GM19468 (cell line): ENCODE measurements around the gene POLE2.
"Not testable (repeated sequence)": the region's sequence is repeated elsewhere in the genome, so short reads cannot be mapped to it uniquely, and the experiment has no call there.

Experiments used
- ATAC-seq: cut with Tn5 transposase; IDR thresholded peaks from one replicate; pipeline ENCODE4 v1.9.1; 2021; ENCODE audit warnings: mild to moderate bottlenecking, moderate library complexity, moderate number of reproducible peaks; ENCODE audit not compliant: unreplicated experiment; ENCODE audit errors: extremely low read depth

Gene POLE2

GRCh38 chr14:49687942-49688700, at the start of gene POLE2:
POLE2 (minus strand) TSS chr14:49688214; CDS start chr14:49688203, 11 bp downstream.
- ATAC-seq: peak; percentile 89

- not testable (repeated sequence) for ATAC-seq
These were observed 47.7 kb upstream of the POLE2 start for GRCh38 chr14:49735669-49736068.

GRCh38 chr14:49733836-49734235, 45.8 kb upstream of the POLE2 start:
- no peak for ATAC-seq

GRCh38 chr14:49732896-49733295, 44.9 kb upstream of the POLE2 start:
- ATAC-seq: no peak

- no peak for ATAC-seq
These were observed 39.2 kb upstream of the POLE2 start for GRCh38 chr14:49727171-49727570.

- not testable (repeated sequence) for ATAC-seq
These were observed 33.9 kb upstream of the POLE2 start for GRCh38 chr14:49721733-49722435.

- no peak for ATAC-seq
These were observed 32.7 kb upstream of the POLE2 start for GRCh38 chr14:49720744-49721143.

- ATAC-seq: not testable (repeated sequence)
These were observed 23.0 kb upstream of the POLE2 start for GRCh38 chr14:49710993-49711392.

GRCh38 chr14:49704471-49704870, 16.5 kb upstream of the POLE2 start:
- not testable (repeated sequence) for ATAC-seq

GRCh38 chr14:49703965-49704364, 16.0 kb upstream of the POLE2 start:
- ATAC-seq: no peak

GRCh38 chr14:49702725-49703124, 14.7 kb upstream of the POLE2 start:
- no peak for ATAC-seq

GRCh38 chr14:49693735-49694124, 5.7 kb upstream of the POLE2 start:
- not testable (repeated sequence) for ATAC-seq

- peak; percentile 57 for ATAC-seq
These were observed 5.1 kb upstream of the POLE2 start, which contains the start of gene KLHDC1 for GRCh38 chr14:49692811-49693734. KLHDC1 (plus strand) TSS chr14:49693120; CDS start chr14:49693195, 75 bp downstream.

GRCh38 chr14:49692193-49692757, 4.3 kb upstream of the POLE2 start:
- no peak for ATAC-seq

- ATAC-seq: no peak
These were observed 3.0 kb upstream of the POLE2 start for GRCh38 chr14:49691031-49691430.

- no peak for ATAC-seq
These were observed 652 bp upstream of the POLE2 start for GRCh38 chr14:49688701-49689030.

GRCh38 chr14:49686425-49686824, 1.6 kb downstream of the POLE2 start:
- ATAC-seq: no peak

- ATAC-seq: no peak
These were observed 8.7 kb downstream of the POLE2 start for GRCh38 chr14:49679271-49679670.

GRCh38 chr14:49677643-49678042, 10.4 kb downstream of the POLE2 start:
- no peak for ATAC-seq

- ATAC-seq: no peak
These were observed 14.4 kb downstream of the POLE2 start for GRCh38 chr14:49673586-49673985.
